Spleen (tissue), 7 donors: ENCODE measurements around the gene ZNF284.

Source experiments
- POLR2A ChIP-seq, 3 donors: fragments of 450-650 bp; IDR thresholded peaks; one replicate each; pipeline ENCODE4 v1.5.1; 2017; ENCODE audit warnings: antibody characterized with exemption in 3 of 3, mild to moderate bottlenecking in 1 of 3
- POLR2AphosphoS5 ChIP-seq, 3 donors: sonication (generic); formaldehyde crosslinking; IDR thresholded peaks; one replicate each; pipeline ENCODE4 v1.5.1; 2017; ENCODE audit warnings: antibody characterized with exemption in 3 of 3
- TF ChIP-seq, protein P1 (sequence below), 11 experiments: fragments of 200-600 bp in 7 of 11; fragments of 450-650 bp in 4 of 11; sonication (generic) in 4 of 11; IDR thresholded peaks in 8 of 11; conservative IDR thresholded peaks in 3 of 11; 1 replicate in 7 of 11; 2 replicates in 4 of 11; pipeline versions ENCODE4 v1.4.0 to v1.8.0; 2016 to 2021; ENCODE audit warnings: antibody characterized with exemption in 11 of 11, inconsistent platforms in 4 of 11, mild to moderate bottlenecking in 1 of 11
- donor health status: DM: no; HTN: no; CAD: no; lungs with moderate emphysema.
- donor health status: DM: no; HTN: no; CAD: no.
- donor health status: DM: no; HTN: no; CAD: no.

DNA sequence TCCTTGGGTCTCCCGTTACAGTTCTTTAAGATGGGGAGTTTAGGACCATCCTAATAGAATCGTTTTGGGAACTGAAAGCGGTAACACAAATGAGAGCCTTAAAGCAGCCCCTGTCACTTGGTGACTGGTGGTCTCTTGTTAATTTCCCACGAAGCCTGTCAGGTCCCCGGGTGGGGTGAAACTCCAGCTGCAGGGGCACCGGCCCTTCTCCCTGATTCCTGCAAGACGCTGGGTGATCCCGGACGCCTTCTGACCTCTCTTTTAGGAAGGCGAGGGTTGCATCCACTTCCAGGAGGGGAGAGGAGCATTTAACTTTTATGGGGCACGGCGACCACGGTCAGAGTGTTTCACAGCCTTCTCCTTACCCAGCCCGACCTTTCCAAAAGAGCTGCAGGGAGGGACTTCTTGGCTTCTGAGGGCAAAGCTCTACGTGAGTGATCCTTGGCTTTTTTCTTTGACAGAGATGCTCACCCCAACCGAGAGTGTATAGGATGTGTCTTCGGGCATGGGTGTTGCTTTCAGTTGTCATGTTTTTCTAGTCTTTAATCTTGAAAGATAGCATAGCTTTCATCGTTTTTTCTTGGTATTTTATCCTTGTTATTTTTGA is 41.9 kb downstream of the ZNF284 start:
- TF ChIP-seq POLR2A (IDR thresholded peaks at IDR 0.05) (no peak), POLR2AphosphoS5 (IDR thresholded peaks at IDR 0.05) (no peak)
- TF ChIP-seq, protein P1, sequence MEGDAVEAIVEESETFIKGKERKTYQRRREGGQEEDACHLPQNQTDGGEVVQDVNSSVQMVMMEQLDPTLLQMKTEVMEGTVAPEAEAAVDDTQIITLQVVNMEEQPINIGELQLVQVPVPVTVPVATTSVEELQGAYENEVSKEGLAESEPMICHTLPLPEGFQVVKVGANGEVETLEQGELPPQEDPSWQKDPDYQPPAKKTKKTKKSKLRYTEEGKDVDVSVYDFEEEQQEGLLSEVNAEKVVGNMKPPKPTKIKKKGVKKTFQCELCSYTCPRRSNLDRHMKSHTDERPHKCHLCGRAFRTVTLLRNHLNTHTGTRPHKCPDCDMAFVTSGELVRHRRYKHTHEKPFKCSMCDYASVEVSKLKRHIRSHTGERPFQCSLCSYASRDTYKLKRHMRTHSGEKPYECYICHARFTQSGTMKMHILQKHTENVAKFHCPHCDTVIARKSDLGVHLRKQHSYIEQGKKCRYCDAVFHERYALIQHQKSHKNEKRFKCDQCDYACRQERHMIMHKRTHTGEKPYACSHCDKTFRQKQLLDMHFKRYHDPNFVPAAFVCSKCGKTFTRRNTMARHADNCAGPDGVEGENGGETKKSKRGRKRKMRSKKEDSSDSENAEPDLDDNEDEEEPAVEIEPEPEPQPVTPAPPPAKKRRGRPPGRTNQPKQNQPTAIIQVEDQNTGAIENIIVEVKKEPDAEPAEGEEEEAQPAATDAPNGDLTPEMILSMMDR (IDR thresholded peaks at IDR 0.05 in 8 of 11, conservative IDR thresholded peaks at IDR 0.05 in 3 of 11), result no peak
